HCT116 (cell line): ENCODE results near the gene DNAJC16. TPM values are rescaled to one million over a fixed set of nuclear protein-coding genes. Genes with fewer than 3 reads are reported as not detected.
"Not testable (repeated sequence)": the region's sequence is repeated elsewhere in the genome, so short reads cannot be mapped to it uniquely, and the experiment has no call there.

Source experiments
- ATAC-seq: fragments of 200-7000 bp; cut with Tn5 transposase; 2 replicates; pipeline ENCODE4 v1.9.1; 2020; ENCODE audit warnings: mild to moderate bottlenecking, moderate library complexity
- BruUV-seq: library from RNA; stranded (reverse); fragments of 400-500 nt; replicated peaks from 2 replicates; lab custom pipeline; 2021; lab: Mats Ljungman, UMichigan
- CTCF ChIA-PET: fragments of 300-600 bp; sonication (Branson Sonifier 250); formaldehyde crosslinking; loops from one replicate; lab custom pipeline; 2021; ENCODE audit warnings: antibody characterized with exemption; lab: Charles Lee
- POLR2A ChIA-PET: fragments of 300-600, 350-600 bp; sonication (Branson Sonifier 250); formaldehyde crosslinking; loops from one replicate; lab custom pipeline; 2021; ENCODE audit warnings: antibody characterized with exemption; lab: Charles Lee
- RAD21 ChIA-PET, 2 experiments: fragments of 300-600 bp; sonication (Branson Sonifier 250); formaldehyde crosslinking; loops; one replicate each; lab custom pipeline; 2023; ENCODE audit warnings: low total read pairs in 2 of 2; ENCODE audit not compliant: uncharacterized antibody in 2 of 2, unreplicated experiment in 2 of 2, low non-redundant PET in 1 of 2; lab: Charles Lee
- DNase-seq: peaks from one replicate; pipeline ENCODE4 v3.0.0-alpha.2; 2010; ENCODE audit warnings: low read depth, low spot score
- H2AFZ ChIP-seq: fragments of 200-600 bp; shearing (Covaris generic), sonication (generic); 2 replicates; pipeline ENCODE4 v1.6.1; 2017; ENCODE audit warnings: low read depth, mixed run types, mixed read lengths, antibody characterized with exemption, low read length; ENCODE audit not compliant: poor library complexity, severe bottlenecking
- H3K27ac ChIP-seq: 2 replicates; pipeline ENCODE4 v1.5.1; 2012; ENCODE audit warnings: low read depth, low read length
- H3K27me3 ChIP-seq: fragments of 200-600 bp; sonication (generic); 2 replicates; pipeline ENCODE4 v1.6.1; 2016; ENCODE audit warnings: mixed run types, low read length, mixed read lengths; ENCODE audit not compliant: insufficient read depth
- H3K36me3 ChIP-seq, 2 experiments: fragments of 200-500 bp in 1 of 2; fragments of 200-600 bp in 1 of 2; sonication (Bioruptor generic) in 1 of 2; sonication (generic) in 1 of 2; 2 replicates each; pipeline versions ENCODE4 v1.5.1 to v1.6.1; 2014 to 2016; ENCODE audit warnings: low read length in 2 of 2, inconsistent platforms in 1 of 2, mixed read lengths in 1 of 2, mixed run types in 1 of 2; ENCODE audit not compliant: insufficient read depth in 2 of 2, control insufficient read depth in 1 of 2
- H3K4me1 ChIP-seq, 2 experiments: fragments of 200-600 bp in 1 of 2; sonication (generic) in 1 of 2; 2 replicates each; pipeline versions ENCODE4 v1.5.1 to v1.6.1; 2012 to 2017; ENCODE audit warnings: low read length in 2 of 2, inconsistent platforms in 1 of 2, mild to moderate bottlenecking in 1 of 2, mixed read lengths in 1 of 2, mixed run types in 1 of 2, moderate library complexity in 1 of 2; ENCODE audit not compliant: insufficient read depth in 2 of 2, control insufficient read depth in 1 of 2
- H3K4me2 ChIP-seq: fragments of 200-600 bp; sonication (generic); 2 replicates; pipeline ENCODE4 v1.6.1; 2017; ENCODE audit warnings: mixed run types, low read length, mixed read lengths
- H3K4me3 ChIP-seq, 2 experiments: fragments of 200-600 bp in 1 of 2; sonication (generic) in 1 of 2; replicated peaks in 1 of 2; 2 replicates each; pipeline ENCODE4 v1.5.1; 2011 to 2016; ENCODE audit warnings: low read length in 2 of 2, control low read depth in 1 of 2, low read depth in 1 of 2, mild to moderate bottlenecking in 1 of 2, mixed read lengths in 1 of 2, mixed run types in 1 of 2
- H3K79me2 ChIP-seq: fragments of 200-600 bp; sonication (generic); 2 replicates; pipeline ENCODE4 v1.6.1; 2017; ENCODE audit warnings: mild to moderate bottlenecking, mixed run types, low read length, moderate library complexity, mixed read lengths; ENCODE audit not compliant: insufficient read depth
- H3K9ac ChIP-seq: fragments of 200-600 bp; sonication (generic); 2 replicates; pipeline ENCODE4 v1.6.1; 2016; ENCODE audit warnings: low read length, mixed read lengths
- H3K9me2 ChIP-seq: fragments of 200-600 bp; sonication (generic), shearing (Covaris generic); 2 replicates; pipeline ENCODE4 v1.6.1; 2017; ENCODE audit warnings: mixed run types, mild to moderate bottlenecking, moderate library complexity; ENCODE audit not compliant: insufficient read depth
- H3K9me3 ChIP-seq, 2 experiments: fragments of 200-500 bp in 1 of 2; fragments of 200-600 bp in 1 of 2; sonication (Bioruptor generic) in 1 of 2; sonication (generic) in 1 of 2; 2 replicates each; pipeline ENCODE4 v1.6.1; 2014 to 2017; ENCODE audit warnings: low read length in 2 of 2, mixed read lengths in 2 of 2, inconsistent platforms in 1 of 2, low read depth in 1 of 2, mild to moderate bottlenecking in 1 of 2, mixed run types in 1 of 2, moderate library complexity in 1 of 2; ENCODE audit not compliant: control insufficient read depth in 1 of 2, insufficient read depth in 1 of 2
- H4K20me1 ChIP-seq: fragments of 200-600 bp; sonication (generic), shearing (Covaris generic); 2 replicates; pipeline ENCODE4 v1.6.1; 2017; ENCODE audit warnings: mixed run types, mild to moderate bottlenecking, moderate library complexity; ENCODE audit not compliant: insufficient read depth
- CBX3 ChIP-seq: IDR thresholded peaks from 2 replicates; pipeline ENCODE4 v1.6.1; 2012; ENCODE audit warnings: low read depth
- ELF1 ChIP-seq: IDR thresholded peaks from 2 replicates; pipeline ENCODE4 v1.6.1; 2012; ENCODE audit warnings: low read depth, borderline replicate concordance
- EZH2 ChIP-seq: fragments of 200-600 bp; sonication (generic); IDR thresholded peaks from 2 replicates; pipeline ENCODE4 v1.6.1; 2017; ENCODE audit warnings: antibody characterized with exemption, mixed run types
- FOSL1 ChIP-seq: IDR thresholded peaks from 2 replicates; pipeline ENCODE4 v1.6.1; 2012; ENCODE audit warnings: low read depth
- POLR2A ChIP-seq: IDR thresholded peaks from 2 replicates; pipeline ENCODE4 v1.7.0; 2011; ENCODE audit warnings: borderline replicate concordance; ENCODE audit not compliant: insufficient read depth, insufficient read length; ENCODE audit errors: extremely low read depth
- POLR2AphosphoS5 ChIP-seq: IDR thresholded peaks from 2 replicates; pipeline ENCODE4 v1.6.1; 2011; ENCODE audit warnings: mild to moderate bottlenecking, low read depth, low read length, moderate library complexity
- RAD21 ChIP-seq: IDR thresholded peaks from 2 replicates; pipeline ENCODE4 v1.6.1; 2012; ENCODE audit warnings: low read depth, mild to moderate bottlenecking
- SP1 ChIP-seq: IDR thresholded peaks from 2 replicates; pipeline ENCODE4 v1.6.1; 2012; ENCODE audit warnings: low read depth
- ZFX ChIP-seq: fragments of 450-650 bp; IDR thresholded peaks from 2 replicates; pipeline ENCODE4 v1.6.1; 2017
- intact Hi-C: fragments of 100-400 bp; cut with micrococcal nuclease; formaldehyde crosslinking; loops from 2 replicates; pipeline ENCODE4 v1.10.0; 2022
- total RNA-seq: library from RNA; stranded (reverse); gene quantifications from one replicate; pipeline ENCODE4 v1.2.1, GENCODE V29; 2021; ENCODE audit not compliant: unreplicated experiment
- TF ChIP-seq, protein P1 (sequence below): IDR thresholded peaks from 2 replicates; pipeline ENCODE4 v1.6.1; 2011; ENCODE audit warnings: mild to moderate bottlenecking, low read length, moderate library complexity; ENCODE audit not compliant: insufficient replicate concordance; ENCODE audit errors: extremely low read depth
- TF ChIP-seq, protein P2 (sequence below): IDR thresholded peaks from 2 replicates; pipeline ENCODE4 v1.6.1; 2012; ENCODE audit warnings: low read depth
- TF ChIP-seq, protein P3 (sequence below): IDR thresholded peaks from 2 replicates; pipeline ENCODE4 v1.6.1; 2012

Gene DNAJC16
- total RNA-seq, 1 experiment from 2014 or later = 20.6 TPM

DNA sequence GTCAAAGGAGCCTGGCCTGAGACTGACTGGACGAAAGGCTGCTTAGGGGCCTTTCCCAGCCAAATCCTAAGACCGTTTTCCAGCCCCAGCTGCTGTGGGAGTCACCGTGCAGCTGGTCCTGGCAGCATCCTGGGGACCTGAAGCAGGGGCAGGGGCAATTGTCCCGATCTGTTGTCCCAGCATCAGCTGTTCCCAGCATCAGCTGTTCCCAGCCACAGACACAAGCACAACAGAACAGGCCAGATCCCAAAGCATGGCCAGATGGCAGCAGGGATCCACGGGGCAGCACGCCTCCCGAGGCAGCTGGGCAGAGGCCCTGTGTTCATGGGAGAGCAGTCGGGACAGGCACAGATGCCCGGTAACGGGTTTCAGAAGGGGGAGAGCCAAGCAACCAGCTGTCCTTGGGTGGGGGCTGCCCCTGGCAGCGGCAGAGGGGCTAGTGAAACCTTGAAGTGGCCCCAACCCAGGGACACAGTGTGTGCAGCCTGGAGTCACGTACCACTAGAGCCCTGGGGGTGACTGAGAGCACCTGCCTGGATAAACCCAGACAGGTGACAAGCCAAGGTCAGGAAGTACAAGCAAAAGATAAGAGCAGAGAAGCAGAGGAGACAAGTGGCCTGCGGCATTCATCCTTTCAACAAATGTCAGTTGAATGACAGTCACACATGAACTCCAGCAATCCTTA lies 37.5 kb upstream of the DNAJC16 start:
- RAD21 ChIA-PET = no interaction called here
- intact Hi-C loops = no loop called here

DNA sequence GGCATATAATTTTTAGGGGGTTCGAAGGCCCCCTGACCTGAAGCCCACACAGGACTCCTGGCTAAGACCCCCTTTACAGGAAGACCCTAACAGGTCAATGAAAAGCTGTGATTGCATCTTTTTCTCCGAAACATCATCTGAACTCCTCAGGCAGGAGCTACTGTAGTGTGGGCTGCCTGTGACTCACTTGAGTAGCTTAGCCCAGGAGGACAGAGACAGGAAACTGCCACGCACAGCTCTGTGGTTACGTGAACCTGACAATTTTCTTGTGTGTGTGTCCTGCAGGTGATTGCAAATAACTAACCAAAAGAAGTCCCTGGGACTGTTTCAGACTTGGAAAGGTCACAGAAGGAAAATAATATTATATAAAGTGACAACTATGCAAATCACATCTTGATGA lies 35.6 kb upstream of the DNAJC16 start:
- H3K9me3 ChIP-seq, CTCF ChIA-PET, H3K36me3 ChIP-seq, intact Hi-C loops, H3K27ac ChIP-seq, H3K4me2 ChIP-seq, POLR2A ChIA-PET, H3K4me3 ChIP-seq, RAD21 ChIA-PET, H3K9ac ChIP-seq, H3K27me3 ChIP-seq, H3K9me2 ChIP-seq, H2AFZ ChIP-seq, BruUV-seq, H3K4me1 ChIP-seq, H3K79me2 ChIP-seq, DNase-seq, H4K20me1 ChIP-seq, ATAC-seq: not testable (repeated sequence)

More for the DNA sequence above, 37.5 kb upstream of the DNAJC16 start:
- Histone ChIP-seq H2AFZ (no peak overlapping the region), H3K36me3 (no peaks in the 10 kb centered on the region), H3K27me3 (no peaks in the 10 kb centered on the region), H3K9me3 (no peaks in the 10 kb centered on the region), H3K9ac (no peak overlapping the region), H3K4me3 (no peak overlapping the region), H3K79me2 (no peaks in the 10 kb centered on the region), H3K9me2 (no peaks in the 10 kb centered on the region), H3K27ac (no peak overlapping the region), H4K20me1 (no peaks in the 10 kb centered on the region), H3K4me1 (no peaks in the 10 kb centered on the region), H3K4me2 (no peak overlapping the region)
- DNase-seq = no peak
- no TSS peak for BruUV-seq
- ChIA-PET POLR2A (no interaction called here), CTCF (no interaction called here)
- TF ChIP-seq, protein P1, sequence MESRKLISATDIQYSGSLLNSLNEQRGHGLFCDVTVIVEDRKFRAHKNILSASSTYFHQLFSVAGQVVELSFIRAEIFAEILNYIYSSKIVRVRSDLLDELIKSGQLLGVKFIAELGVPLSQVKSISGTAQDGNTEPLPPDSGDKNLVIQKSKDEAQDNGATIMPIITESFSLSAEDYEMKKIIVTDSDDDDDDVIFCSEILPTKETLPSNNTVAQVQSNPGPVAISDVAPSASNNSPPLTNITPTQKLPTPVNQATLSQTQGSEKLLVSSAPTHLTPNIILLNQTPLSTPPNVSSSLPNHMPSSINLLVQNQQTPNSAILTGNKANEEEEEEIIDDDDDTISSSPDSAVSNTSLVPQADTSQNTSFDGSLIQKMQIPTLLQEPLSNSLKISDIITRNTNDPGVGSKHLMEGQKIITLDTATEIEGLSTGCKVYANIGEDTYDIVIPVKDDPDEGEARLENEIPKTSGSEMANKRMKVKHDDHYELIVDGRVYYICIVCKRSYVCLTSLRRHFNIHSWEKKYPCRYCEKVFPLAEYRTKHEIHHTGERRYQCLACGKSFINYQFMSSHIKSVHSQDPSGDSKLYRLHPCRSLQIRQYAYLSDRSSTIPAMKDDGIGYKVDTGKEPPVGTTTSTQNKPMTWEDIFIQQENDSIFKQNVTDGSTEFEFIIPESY = no peak
- TF ChIP-seq FOSL1 (no peak), RAD21 (no peak), ELF1 (no peak), POLR2AphosphoS5 (no peak), SP1 (no peak), EZH2 (no peak), POLR2A (no peak), ZFX (no peak), CBX3 (no peak)
- TF ChIP-seq, protein P2, sequence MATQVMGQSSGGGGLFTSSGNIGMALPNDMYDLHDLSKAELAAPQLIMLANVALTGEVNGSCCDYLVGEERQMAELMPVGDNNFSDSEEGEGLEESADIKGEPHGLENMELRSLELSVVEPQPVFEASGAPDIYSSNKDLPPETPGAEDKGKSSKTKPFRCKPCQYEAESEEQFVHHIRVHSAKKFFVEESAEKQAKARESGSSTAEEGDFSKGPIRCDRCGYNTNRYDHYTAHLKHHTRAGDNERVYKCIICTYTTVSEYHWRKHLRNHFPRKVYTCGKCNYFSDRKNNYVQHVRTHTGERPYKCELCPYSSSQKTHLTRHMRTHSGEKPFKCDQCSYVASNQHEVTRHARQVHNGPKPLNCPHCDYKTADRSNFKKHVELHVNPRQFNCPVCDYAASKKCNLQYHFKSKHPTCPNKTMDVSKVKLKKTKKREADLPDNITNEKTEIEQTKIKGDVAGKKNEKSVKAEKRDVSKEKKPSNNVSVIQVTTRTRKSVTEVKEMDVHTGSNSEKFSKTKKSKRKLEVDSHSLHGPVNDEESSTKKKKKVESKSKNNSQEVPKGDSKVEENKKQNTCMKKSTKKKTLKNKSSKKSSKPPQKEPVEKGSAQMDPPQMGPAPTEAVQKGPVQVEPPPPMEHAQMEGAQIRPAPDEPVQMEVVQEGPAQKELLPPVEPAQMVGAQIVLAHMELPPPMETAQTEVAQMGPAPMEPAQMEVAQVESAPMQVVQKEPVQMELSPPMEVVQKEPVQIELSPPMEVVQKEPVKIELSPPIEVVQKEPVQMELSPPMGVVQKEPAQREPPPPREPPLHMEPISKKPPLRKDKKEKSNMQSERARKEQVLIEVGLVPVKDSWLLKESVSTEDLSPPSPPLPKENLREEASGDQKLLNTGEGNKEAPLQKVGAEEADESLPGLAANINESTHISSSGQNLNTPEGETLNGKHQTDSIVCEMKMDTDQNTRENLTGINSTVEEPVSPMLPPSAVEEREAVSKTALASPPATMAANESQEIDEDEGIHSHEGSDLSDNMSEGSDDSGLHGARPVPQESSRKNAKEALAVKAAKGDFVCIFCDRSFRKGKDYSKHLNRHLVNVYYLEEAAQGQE = no peak
- TF ChIP-seq, protein P3, sequence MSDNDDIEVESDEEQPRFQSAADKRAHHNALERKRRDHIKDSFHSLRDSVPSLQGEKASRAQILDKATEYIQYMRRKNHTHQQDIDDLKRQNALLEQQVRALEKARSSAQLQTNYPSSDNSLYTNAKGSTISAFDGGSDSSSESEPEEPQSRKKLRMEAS = no peak
- no peak for ATAC-seq
